ENCODE measurements around the gene EIF2S1. TPM values are rescaled to one million over a fixed set of nuclear protein-coding genes. Genes with fewer than 3 reads are reported as not detected.

EIF2S1 gene
- total and polyA plus RNA-seq, 2 donors from 2014 or later = 52.8 to 78.2 TPM

- Histone ChIP-seq H3K36me3 (ENCODE audit: control insufficient read depth in 2 of 3, insufficient read depth in 3 of 3, low read length in 3 of 3) (peaks cover 0 to 1% (median 0%) of the 10 kb centered on the region in 3 donors), H3K27ac (ENCODE audit: low read depth in 2 of 2, low read length in 2 of 2) (no peak overlapping the region), H3K27me3 (ENCODE audit: control insufficient read depth, insufficient read depth, low read length) (no peaks in the 10 kb centered on the region), H3K9ac (ENCODE audit: low read length in 3 of 3) (no peak overlapping the region), H3K4me3 (ENCODE audit: low read length in 3 of 3) (no peak overlapping the region), H3K4me1 (ENCODE audit: control insufficient read depth in 2 of 3, insufficient read depth in 2 of 3, low read depth in 1 of 3, low read length in 3 of 3) (no peaks in the 10 kb centered on the region), H3K9me3 (ENCODE audit: control insufficient read depth in 2 of 3, insufficient read depth in 1 of 3, low read length in 3 of 3) (no peaks in the 10 kb centered on the region)
- DNase-seq = no peak
- TF ChIP-seq, protein P1, sequence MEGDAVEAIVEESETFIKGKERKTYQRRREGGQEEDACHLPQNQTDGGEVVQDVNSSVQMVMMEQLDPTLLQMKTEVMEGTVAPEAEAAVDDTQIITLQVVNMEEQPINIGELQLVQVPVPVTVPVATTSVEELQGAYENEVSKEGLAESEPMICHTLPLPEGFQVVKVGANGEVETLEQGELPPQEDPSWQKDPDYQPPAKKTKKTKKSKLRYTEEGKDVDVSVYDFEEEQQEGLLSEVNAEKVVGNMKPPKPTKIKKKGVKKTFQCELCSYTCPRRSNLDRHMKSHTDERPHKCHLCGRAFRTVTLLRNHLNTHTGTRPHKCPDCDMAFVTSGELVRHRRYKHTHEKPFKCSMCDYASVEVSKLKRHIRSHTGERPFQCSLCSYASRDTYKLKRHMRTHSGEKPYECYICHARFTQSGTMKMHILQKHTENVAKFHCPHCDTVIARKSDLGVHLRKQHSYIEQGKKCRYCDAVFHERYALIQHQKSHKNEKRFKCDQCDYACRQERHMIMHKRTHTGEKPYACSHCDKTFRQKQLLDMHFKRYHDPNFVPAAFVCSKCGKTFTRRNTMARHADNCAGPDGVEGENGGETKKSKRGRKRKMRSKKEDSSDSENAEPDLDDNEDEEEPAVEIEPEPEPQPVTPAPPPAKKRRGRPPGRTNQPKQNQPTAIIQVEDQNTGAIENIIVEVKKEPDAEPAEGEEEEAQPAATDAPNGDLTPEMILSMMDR (IDR thresholded peaks at IDR 0.05; ENCODE audit: borderline replicate concordance, extremely low read depth, insufficient read depth) = no peak
- intact Hi-C loops (cut with DNase I) = no loop called here
- no peak for FAIRE-seq
Measured at GRCh38 chr14:67389811-67390534, 29.8 kb downstream of the EIF2S1 start.

GRCh38 chr14:67391268-67391667 is 31.1 kb downstream of the EIF2S1 start:
- TF ChIP-seq, protein P1 (IDR thresholded peaks at IDR 0.05; ENCODE audit: borderline replicate concordance, extremely low read depth, insufficient read depth) = no peak
- DNase-seq = no peak
- Histone ChIP-seq H3K36me3 (ENCODE audit: control insufficient read depth in 2 of 3, insufficient read depth in 3 of 3, low read length in 3 of 3) (no peaks in the 10 kb centered on the region), H3K9me3 (ENCODE audit: control insufficient read depth in 2 of 3, insufficient read depth in 1 of 3, low read length in 3 of 3) (no peaks in the 10 kb centered on the region), H3K4me3 (ENCODE audit: low read length in 3 of 3) (no peak overlapping the region), H3K27me3 (ENCODE audit: control insufficient read depth, insufficient read depth, low read length) (no peaks in the 10 kb centered on the region), H3K4me1 (ENCODE audit: control insufficient read depth in 2 of 3, insufficient read depth in 2 of 3, low read depth in 1 of 3, low read length in 3 of 3) (no peaks in the 10 kb centered on the region), H3K9ac (ENCODE audit: low read length in 3 of 3) (no peak overlapping the region), H3K27ac (ENCODE audit: low read depth in 2 of 2, low read length in 2 of 2) (no peak overlapping the region)
- no peak for FAIRE-seq
- intact Hi-C loops (cut with DNase I) = no loop called here

DNA sequence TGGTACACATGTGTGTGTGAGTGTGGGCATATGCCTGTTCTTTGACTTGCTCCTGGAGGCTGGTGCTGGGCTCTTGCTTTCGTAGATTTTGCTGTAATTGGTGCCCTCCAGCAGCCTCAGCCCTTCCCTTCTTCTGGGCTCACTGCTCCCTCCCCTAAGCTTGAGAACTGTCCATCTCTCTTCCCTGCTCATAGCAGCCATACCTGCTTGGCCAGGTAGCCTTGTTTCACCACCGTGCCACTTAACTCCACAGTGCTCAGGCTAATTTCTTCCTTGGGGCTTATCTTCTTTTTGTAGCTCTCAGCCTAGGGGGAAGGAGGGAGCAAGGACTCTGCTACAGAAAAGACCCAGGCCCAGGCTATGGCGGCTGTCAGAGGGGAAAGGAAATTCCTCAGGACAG is 32.0 kb downstream of the EIF2S1 start:
- H3K27ac ChIP-seq (ENCODE audit: low read depth in 2 of 2, low read length in 2 of 2) = no peak overlapping the region
- H3K9me3 ChIP-seq (ENCODE audit: control insufficient read depth in 2 of 3, insufficient read depth in 1 of 3, low read length in 3 of 3) = no peaks in the 10 kb centered on the region
- intact Hi-C loops (cut with DNase I) = no loop called here
- no peaks in the 10 kb centered on the region for H3K36me3 ChIP-seq (ENCODE audit: control insufficient read depth in 2 of 3, insufficient read depth in 3 of 3, low read length in 3 of 3)
- H3K4me1 ChIP-seq (ENCODE audit: control insufficient read depth in 2 of 3, insufficient read depth in 2 of 3, low read depth in 1 of 3, low read length in 3 of 3) = no peaks in the 10 kb centered on the region
- no peaks in the 10 kb centered on the region for H3K27me3 ChIP-seq (ENCODE audit: control insufficient read depth, insufficient read depth, low read length)
- H3K4me3 ChIP-seq (ENCODE audit: low read length in 3 of 3) = no peak overlapping the region
- TF ChIP-seq, protein P1 (IDR thresholded peaks at IDR 0.05; ENCODE audit: borderline replicate concordance, extremely low read depth, insufficient read depth) = no peak
- DNase-seq (no peak), FAIRE-seq (no peak)
- no peak overlapping the region for H3K9ac ChIP-seq (ENCODE audit: low read length in 3 of 3)

Measured in kidney (tissue), 14 donors.